ENCODE results near the gene CACNA1B.
"Not testable (repeated sequence)": the region's sequence is repeated elsewhere in the genome, so short reads cannot be mapped to it uniquely, and the experiment has no call there.

The CACNA1B gene

DNA sequence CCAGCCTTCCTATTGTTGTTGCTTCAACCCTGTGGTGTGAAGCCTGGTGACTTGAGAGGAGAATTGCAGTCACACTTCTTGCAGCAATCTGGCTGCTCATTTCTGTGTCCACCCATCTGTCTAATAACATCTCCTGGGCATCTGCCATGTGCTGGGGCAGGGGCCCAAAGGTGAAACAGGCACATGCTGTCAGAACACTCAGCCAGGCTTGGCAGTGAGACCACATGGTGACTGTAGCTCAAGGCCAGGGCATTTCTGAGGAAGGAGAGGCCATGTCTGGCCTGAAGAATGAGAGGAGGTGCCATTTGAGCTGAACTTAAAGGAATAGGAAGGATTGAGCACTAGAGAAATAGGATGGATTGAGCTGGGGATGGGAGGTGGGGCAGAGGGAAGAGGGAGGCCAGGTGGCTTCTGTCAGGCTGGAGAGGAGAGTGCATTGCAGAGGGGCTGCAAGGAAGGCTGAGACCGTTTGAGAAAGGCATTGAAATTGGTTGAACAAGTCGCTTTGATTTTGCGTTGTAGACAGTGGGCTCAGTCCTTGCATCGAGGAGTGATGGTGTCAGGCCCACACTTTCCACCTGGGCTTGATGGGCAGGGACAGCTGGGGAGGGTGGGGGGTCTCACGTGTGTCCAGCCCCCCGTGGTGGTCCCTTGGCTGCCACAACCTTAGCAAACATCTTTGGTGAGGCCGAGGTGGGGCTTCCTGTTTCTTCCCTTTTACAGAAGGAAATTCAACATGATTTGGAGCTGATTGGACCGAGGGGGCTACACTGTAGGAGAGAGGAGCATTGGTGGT, 222.4 kb downstream of the CACNA1B start:
- DNase-seq (ENCODE audit: low read depth): no peak

DNA sequence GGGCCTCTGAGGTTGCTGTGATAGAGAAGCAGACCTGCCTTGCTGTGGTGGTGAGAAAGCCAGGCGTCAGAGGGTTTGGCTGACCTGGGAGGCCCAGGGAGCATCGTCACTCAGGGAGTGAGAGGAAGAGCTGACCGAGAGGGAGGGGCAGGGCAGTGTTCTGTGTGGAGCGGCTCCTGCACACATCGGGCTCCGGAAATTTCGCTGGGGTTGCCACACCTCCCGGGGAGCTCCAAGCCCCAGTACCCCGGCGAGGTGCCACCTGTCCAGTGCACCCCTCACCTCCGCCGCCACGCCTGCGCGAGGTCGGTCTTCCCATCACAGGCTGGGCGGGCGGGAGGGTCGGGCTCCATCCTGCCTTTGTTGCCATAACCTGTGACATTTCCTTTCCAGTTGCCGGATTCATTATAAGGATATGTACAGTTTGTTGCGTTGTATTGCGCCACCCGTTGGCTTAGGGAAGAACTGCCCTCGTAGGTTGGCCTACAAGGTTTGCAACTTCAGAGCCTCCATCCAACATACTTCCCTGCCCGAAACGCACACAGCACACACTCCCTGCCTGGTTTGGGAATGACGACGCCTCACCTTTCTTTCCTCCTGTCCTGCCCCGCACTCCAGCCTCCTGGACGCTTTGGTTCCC, 223.2 kb downstream of the CACNA1B start:
- DNase-seq (ENCODE audit: low read depth): no peak

DNA sequence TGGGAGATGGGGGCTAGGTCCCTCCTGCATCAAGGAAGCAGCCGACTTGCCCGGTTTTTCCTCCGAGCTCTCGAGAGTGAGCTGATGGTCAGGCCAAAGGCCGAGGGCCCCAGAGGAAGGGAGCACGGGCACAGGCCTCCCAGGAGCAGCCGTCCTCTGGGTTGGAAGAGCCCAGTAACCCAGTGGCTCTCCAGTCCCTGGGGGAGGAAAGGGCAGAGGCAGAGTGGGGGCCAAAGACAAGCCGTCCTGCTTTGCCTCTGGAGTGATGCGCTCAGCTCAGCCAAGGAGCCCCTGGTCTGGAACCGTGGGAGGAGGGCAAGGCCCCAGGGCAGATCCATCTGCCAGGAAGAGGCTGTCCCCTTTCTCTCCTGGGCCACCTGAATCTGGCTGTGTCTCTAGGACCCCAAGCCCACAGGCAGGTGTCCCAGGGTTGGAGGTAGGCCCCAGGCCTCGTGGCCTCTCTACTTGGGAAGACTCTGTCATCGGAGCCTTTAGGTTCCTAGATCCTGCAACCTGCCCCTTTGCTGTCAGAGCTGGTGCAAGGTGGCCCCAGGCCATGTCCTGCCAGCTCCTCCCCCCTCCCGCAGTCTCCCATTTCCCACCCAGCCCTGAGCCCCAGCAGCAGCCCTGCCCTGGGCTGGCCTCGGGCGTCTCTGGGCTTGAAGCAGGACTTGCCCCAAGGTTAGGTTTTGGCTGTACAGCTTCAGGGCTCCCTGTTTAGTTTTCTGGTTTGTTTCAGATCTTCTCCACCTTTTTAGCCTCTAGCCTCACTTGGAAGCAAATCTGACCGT, 224.1 kb downstream of the CACNA1B start:
- no peak for DNase-seq (ENCODE audit: low read depth)

DNA sequence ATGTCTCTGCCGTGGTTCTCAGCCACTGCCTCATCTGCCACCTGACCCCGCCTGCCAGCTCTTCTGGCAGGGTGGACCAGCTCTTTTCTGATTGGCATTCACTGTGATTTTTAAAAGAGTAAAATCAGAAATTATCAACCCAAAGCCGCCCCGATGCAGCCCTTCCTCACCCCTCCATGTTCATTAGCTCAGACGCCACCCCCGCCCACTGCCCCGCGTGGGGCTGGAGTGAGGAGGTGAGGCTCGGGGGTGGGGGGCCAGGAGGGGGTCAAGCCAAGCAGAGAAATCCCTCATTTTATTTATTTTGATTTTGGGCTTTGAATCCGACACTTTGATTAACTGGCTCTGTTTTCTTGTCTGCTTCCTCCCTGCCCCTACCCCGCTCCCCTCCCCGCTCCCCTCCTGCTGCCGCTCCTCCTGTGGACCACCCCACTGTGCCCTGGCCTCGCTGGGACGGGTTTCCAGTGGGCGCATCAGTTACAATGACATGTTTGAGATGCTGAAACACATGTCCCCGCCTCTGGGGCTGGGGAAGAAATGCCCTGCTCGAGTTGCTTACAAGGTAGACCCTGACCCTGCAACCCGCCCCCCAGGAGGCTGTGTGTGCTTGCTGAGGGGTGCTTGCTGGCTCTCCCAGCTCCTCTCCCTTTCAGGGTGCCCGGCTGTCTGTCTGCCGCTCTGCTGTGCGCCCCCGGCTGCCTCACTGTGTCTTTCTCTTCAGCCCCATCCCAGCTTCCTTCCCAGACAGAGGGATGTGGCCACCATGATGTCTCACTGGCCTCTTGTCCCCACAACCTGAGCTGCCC, 224.9 kb downstream of the CACNA1B start:
- DNase-seq (ENCODE audit: low read depth): no peak

DNA sequence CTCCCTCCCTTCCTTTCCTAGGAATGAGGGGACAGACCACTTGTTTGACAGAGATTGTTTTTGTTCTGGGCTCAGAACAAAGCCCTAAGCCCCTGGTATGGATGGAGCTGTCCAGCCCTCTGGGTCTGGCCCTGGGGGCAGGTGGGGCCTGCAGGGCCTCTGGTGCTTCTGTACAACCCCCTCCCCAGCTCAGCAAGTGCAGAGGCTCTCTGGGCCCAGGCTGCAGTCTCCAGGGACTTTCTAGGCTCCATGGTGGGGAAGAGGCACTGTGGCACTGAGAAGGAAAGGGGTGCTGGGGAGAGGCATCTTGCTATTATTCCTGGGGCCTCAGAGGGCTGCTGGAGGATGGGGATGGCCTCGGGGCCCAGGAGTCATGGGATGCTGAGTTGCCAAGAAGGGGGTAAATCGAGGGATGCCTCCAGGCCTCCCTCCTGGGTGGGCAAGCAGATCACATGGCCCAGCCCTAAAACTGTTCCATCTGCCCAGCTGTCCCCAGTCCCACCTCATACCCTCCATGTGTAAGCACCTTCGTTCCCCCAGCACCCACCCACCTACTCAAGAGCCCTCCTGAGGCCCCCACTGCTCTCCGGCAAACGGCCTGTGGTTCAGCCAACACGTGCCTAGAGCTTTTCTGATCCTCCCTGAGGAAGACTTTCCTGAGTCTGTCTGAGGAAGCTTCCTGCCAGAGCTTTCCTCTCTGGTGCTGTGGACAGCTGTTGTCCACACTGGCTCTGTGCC, 225.7 kb downstream of the CACNA1B start:
- DNase-seq (ENCODE audit: low read depth): no peak

GRCh38 chr9:138103849-138104206, 226.2 kb downstream of the CACNA1B start:
- DNase-seq (ENCODE audit: low read depth): no peak

GRCh38 chr9:138104251-138105122, 226.9 kb downstream of the CACNA1B start:
- no peak for DNase-seq (ENCODE audit: low read depth)

GRCh38 chr9:138105123-138105415, 227.5 kb downstream of the CACNA1B start:
- no peak for DNase-seq (ENCODE audit: low read depth)

GRCh38 chr9:138105561-138106505, 228.3 kb downstream of the CACNA1B start:
- DNase-seq (ENCODE audit: low read depth): no peak

- DNase-seq (ENCODE audit: low read depth): not testable (repeated sequence)
Observed at GRCh38 chr9:138107039-138107438, 229.5 kb downstream of the CACNA1B start.

DNA sequence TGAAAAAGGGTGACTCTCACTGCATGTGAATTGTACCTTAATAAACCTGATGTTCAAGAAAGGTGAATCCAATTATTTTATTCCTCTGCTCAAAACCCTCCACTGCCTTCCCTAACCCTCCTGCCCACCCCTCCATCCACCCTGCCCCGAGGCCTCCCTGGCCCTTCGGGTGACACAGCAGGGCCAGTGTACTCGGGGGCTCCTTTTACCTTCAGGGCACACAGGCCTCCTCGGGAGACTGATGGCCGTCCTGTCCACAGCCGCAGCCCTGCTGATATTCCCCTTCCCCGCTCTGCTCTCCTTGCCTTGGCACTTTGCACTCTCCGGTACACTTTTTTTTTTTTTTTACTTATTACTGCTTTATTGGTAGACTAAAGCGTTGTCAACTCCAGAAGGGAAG, 234.0 kb downstream of the CACNA1B start:
- no peak for DNase-seq (ENCODE audit: low read depth)

- no peak for DNase-seq (ENCODE audit: low read depth)
Observed at GRCh38 chr9:138112090-138112748, 234.6 kb downstream of the CACNA1B start.

- no peak for DNase-seq (ENCODE audit: low read depth)
Observed at GRCh38 chr9:138112791-138113600, 235.4 kb downstream of the CACNA1B start.

GRCh38 chr9:138113701-138114325, 236.2 kb downstream of the CACNA1B start:
- DNase-seq (ENCODE audit: low read depth): not testable (repeated sequence)

GRCh38 chr9:138114501-138115245, 237.1 kb downstream of the CACNA1B start:
- DNase-seq (ENCODE audit: low read depth): no peak

- no peak for DNase-seq (ENCODE audit: low read depth)
Observed at GRCh38 chr9:138115506-138115905, 237.9 kb downstream of the CACNA1B start.

GRCh38 chr9:138116521-138116920, 238.9 kb downstream of the CACNA1B start:
- no peak for DNase-seq (ENCODE audit: low read depth)

Data from stromal cell of bone marrow (primary cell).